NB4 (cell line): ENCODE results near the gene ARID4A.

Source experiments
- POLR2A ChIP-seq: IDR thresholded peaks from 2 replicates; pipeline ENCODE4 v1.6.1; 2011; ENCODE audit warnings: mild to moderate bottlenecking; ENCODE audit not compliant: insufficient read length; ENCODE audit errors: extremely low read depth
- TF ChIP-seq, protein P1 (sequence below): IDR thresholded peaks from one replicate; pipeline ENCODE4 v1.5.1; 2012; ENCODE audit warnings: low read depth, low read length

DNA sequence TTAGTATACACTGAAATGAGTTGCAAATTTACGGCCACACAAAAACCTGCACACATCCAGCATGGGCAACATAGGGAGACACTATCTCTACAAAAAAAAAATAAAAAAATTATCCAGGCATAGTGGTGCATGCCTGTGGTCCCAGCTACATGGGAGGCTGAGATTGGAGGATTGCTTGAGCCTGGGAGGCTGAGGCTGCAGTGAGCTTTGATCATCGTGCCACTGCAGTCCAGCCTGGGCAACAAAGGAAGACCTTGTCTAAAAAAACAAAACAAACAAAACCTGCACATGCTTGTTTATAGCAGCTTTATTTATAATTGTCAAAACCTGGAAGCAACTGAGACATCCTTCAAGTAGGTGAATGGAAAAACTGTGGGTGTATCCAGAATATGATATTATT lies 92.5 kb downstream of the ARID4A start:
- TF ChIP-seq, protein P1, sequence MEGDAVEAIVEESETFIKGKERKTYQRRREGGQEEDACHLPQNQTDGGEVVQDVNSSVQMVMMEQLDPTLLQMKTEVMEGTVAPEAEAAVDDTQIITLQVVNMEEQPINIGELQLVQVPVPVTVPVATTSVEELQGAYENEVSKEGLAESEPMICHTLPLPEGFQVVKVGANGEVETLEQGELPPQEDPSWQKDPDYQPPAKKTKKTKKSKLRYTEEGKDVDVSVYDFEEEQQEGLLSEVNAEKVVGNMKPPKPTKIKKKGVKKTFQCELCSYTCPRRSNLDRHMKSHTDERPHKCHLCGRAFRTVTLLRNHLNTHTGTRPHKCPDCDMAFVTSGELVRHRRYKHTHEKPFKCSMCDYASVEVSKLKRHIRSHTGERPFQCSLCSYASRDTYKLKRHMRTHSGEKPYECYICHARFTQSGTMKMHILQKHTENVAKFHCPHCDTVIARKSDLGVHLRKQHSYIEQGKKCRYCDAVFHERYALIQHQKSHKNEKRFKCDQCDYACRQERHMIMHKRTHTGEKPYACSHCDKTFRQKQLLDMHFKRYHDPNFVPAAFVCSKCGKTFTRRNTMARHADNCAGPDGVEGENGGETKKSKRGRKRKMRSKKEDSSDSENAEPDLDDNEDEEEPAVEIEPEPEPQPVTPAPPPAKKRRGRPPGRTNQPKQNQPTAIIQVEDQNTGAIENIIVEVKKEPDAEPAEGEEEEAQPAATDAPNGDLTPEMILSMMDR = no peak
- no peak for TF ChIP-seq POLR2A
